HG02759 (cell line): Measurements from ENCODE around the gene SUDS3.

Source experiments
- ATAC-seq: cut with Tn5 transposase; IDR thresholded peaks from one replicate; pipeline ENCODE4 v1.9.1; 2021; ENCODE audit warnings: mild to moderate bottlenecking, moderate library complexity; ENCODE audit not compliant: unreplicated experiment

The SUDS3 gene

GRCh38 chr12:118436986-118437385, 60.6 kb downstream of the SUDS3 start:
- no peak for ATAC-seq

- no peak for ATAC-seq
Measured at GRCh38 chr12:118439068-118439467, 62.7 kb downstream of the SUDS3 start.

DNA sequence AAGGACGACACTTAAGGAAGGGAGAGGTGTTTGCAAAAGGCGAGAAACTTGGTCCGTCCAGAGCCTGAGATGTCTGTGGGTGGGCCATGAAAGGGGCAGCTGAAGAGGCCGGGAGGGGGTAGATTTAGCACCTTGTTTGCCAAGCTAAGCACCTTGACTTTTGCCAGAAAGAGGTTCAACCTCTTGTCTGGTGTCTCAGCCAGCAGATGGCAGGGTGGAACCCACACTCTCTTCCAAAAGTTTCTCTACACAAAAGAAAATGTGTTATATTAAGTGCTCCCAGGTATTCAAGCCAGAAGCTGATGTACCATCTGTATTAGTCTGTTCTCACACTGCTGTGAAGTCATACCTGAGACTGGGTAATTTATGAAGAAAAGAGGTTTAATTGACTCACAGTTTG, 69.9 kb downstream of the SUDS3 start:
- ATAC-seq = no peak

DNA sequence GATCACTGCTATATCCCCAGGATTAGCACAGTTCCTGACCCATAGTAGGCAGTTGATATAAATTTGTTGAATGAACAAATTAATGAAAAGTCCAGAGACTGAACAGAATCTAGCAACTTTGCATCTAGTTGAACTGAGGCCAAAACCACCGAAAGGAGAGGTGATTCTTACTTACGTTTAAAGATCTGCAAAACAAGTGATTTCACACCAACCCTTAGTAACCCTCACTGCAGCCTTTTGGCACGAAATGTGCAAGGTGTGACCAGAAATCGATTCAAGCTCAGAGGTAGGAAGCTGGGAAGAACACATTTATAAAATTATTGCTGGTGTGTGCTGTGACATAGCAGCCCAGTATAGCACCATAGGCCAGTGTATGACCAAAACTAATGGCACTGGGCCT, 70.8 kb downstream of the SUDS3 start:
- no peak for ATAC-seq

DNA sequence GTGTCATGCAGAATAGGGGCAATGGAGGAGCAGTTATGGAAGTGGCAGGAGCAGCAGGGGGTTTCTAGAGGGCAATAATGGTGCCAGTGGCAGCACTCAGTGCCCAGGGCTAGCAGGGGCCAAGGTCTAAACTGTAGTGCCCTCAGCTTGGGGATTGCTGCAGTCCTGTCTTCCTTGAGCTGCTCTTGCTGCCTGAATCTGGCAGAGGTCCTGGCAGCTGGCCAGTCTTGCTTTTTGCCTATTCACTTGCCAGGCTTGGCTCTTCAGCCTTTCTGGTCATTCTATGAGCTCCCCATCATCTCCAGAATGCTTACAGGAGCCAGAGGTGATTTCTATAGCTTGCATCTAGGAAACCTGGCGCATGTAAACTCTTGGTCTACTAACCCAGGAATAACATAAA, 72.0 kb downstream of the SUDS3 start:
- ATAC-seq = no peak

DNA sequence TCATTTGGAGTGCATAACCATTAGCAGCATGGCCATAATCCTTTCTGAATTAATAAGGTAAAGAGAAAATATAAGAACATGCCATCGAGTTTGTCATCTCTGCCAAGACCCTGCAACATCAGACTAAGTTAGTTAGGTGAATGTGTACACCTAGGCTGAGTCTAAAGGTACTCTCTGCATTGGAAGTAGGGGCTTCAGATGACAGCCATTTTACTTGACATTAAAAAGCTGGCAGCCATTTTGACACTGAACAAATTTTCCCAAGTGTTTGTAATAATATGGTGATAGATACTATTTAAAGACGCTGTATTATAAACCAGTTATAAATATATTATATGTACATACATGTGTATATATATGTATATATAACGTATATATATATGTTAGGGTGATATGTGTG, 79.0 kb downstream of the SUDS3 start:
- no peak for ATAC-seq

DNA sequence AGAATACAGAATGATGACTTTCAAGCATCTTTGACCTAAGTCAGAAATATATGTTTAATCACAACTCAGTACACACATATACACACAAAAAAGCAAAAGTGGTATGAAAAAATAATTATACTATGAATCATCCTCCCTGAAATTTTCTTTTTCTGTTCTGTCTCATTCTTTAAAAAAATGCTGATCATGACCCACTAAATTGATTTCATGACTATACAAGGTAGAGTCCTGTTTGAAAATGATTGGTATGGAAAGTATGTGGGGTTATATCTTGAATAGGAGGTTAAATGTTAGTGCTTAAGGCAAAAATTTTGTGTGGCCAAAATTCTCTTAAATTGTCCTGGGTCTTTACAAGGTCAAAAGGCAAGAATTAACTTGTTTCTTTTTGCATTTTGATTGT, 80.4 kb downstream of the SUDS3 start:
- ATAC-seq = no peak

DNA sequence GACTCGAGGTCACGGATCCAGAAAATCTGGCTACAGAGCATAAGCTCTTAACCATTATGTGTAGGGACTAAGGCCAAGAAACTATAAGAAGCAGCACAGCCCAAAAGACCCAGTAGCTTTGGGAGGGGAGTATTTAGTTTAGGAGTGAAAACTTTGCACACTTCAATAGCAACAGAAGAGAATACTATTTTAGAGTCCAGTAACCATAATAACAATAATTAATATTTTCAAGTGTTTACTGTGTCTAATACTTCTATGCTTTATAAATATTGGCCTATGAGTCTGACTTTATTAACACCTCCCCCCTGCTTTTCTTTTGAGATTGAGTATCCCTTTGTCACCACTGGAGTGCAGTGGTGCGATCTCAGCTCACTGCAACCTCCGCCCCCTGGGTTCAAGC, 82.8 kb downstream of the SUDS3 start:
- no peak for ATAC-seq

GRCh38 chr12:118463677-118464076, 87.3 kb downstream of the SUDS3 start:
- ATAC-seq = no peak

- ATAC-seq = no peak
Measured at GRCh38 chr12:118465706-118466105, 89.4 kb downstream of the SUDS3 start.
